HG03565 (cell line): ENCODE measurements around the gene GTF2H1.
"Not testable (repeated sequence)": the region's sequence is repeated elsewhere in the genome, so short reads cannot be mapped to it uniquely, and the experiment has no call there.

ENCODE experiments used
- ATAC-seq: cut with Tn5 transposase; IDR thresholded peaks from one replicate; pipeline ENCODE4 v1.9.1; 2021; ENCODE audit warnings: mild to moderate bottlenecking, moderate library complexity; ENCODE audit not compliant: unreplicated experiment

The GTF2H1 gene

DNA sequence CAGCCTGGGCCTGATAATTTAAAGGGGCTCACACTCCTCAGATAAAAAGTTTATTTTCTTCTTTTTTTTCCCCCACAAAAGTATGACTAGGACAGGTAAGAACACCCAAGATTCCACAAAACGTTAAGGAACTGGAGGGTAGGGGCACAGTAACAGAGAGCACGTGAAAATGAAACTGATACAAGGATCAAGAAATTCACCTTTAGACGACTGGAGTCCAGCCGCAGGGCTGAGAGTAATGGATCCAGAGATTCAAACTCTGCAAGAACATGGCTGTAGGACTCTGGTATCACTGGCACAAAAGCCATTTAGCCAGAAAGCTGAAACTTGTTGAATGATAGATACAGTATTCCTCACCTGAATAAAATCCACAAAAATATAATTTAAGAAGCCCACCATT, 4.8 kb upstream of the GTF2H1 start:
- no peak for ATAC-seq

DNA sequence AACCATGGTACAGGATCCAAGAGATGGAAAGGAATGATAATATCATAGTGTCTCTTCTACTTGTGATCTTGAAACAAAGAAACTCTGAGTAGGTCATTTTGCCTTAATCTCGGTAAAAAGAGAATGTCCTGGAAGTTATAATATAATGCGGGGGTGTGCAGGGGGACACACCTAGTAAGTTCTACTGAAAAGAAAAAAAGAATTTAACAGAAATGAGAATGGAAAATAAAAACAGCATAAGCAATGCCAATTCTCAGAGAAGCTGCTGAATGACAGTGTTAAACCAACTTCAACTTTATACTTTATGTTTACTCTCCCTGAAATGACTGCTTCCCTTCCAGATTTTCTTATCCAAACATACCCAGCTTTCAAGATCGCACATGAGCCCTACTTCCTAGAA, 2.5 kb upstream of the GTF2H1 start:
- no peak for ATAC-seq

DNA sequence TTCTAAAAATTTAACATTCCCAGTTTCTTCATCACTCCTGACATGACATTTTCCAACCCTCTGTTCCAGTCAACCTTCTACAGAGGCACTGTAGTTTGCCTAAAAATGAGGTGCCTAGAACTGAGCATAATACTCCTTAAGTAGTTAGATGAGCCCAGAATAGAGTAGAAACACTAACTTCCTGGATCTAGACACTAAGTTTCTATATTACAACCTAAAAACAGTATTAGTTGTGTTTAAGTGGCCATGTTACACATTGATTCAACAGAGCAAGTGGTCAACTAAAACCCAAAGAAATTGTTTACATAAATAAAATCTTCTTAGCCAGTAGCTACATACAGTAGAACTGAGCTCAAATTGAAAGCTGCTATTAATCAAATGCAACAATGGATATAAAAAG, 1.8 kb upstream of the GTF2H1 start:
- ATAC-seq = no peak

DNA sequence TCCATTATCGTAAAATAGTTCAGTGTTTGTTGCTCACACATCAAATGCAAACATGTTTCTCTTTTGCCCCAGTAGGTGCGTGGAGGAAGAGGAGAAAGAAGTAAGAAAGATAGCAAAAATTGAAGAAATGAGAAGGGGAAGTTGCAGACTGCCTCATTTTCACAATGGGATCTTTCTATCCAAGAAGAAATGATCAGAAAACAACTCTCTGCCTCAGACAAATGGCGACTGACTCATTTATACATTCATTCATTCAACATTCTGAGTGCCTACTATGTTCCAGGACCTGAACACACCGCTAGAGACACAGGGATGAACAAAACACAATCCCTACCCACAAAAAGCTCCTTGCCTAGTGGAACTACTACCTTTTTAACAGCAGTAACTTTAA, 794 bp upstream of the GTF2H1 start:
- ATAC-seq = no peak

- ATAC-seq = no peak
Observed at GRCh38 chr11:18322818-18323570, 627 bp downstream of the GTF2H1 start.

DNA sequence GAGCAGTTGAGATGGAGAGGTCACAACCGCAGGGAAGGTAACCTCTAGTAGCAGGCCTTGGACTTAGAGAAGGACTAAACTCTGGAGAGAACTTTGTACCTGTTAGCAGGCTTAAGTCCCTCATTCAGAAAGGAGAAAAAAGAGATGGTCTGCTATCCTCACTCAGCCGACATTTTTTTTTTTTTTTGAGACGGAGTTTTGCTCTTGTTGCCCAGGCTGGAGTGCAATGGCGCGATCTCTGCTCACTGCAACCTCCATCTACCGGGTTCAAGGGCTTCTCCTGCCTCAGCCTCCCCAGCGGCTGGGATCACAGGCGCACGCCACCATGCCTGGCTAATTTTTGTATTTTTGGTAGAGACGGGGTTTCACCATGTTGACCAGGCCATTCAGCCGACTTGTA, 1.5 kb downstream of the GTF2H1 start:
- ATAC-seq = not testable (repeated sequence)

- ATAC-seq = no peak
Observed at GRCh38 chr11:18324381-18324780, 2.0 kb downstream of the GTF2H1 start.

GRCh38 chr11:18329196-18329870, 7.0 kb downstream of the GTF2H1 start:
- peak; percentile 60 for ATAC-seq

DNA sequence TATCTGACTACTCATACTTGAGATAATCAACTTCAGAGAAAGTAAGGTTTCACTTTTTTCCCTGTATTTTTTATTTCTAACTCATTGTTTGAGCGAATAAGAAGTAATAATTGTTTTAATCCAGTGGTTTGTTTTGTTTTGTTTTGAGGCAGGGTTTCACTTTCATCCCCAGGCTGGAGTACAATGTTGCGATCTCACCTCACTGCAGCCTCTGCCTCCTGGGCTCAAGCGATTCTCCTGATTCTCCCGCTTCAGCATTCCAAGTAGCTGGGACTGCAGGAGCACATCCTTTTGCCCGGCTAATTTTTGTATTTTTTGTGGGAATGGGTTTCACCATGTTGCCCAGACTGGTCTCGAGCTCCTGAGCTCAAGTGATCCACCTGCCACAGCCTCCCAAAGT, 8.6 kb downstream of the GTF2H1 start:
- no peak for ATAC-seq

DNA sequence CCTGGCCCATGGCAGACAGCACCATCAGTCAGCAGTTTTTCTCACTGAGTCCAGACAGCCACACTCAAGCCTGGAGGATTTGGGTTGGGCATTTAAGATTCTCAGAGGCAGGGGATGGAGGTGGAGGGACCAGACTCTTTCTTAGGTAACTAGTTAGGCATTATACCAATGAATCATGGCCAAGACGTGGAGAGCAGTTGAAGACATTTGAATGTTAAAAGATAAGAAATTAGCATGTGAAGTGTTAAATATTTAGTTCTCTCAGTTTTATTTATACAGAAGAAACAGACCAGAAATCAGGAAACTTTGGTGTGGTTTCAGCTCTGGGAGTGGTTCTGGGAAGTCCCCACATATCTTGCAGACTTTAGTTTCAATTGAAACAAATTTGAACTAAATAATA, 9.9 kb downstream of the GTF2H1 start:
- no peak for ATAC-seq

- ATAC-seq = no peak
Observed at GRCh38 chr11:18332891-18333290, 10.5 kb downstream of the GTF2H1 start.

DNA sequence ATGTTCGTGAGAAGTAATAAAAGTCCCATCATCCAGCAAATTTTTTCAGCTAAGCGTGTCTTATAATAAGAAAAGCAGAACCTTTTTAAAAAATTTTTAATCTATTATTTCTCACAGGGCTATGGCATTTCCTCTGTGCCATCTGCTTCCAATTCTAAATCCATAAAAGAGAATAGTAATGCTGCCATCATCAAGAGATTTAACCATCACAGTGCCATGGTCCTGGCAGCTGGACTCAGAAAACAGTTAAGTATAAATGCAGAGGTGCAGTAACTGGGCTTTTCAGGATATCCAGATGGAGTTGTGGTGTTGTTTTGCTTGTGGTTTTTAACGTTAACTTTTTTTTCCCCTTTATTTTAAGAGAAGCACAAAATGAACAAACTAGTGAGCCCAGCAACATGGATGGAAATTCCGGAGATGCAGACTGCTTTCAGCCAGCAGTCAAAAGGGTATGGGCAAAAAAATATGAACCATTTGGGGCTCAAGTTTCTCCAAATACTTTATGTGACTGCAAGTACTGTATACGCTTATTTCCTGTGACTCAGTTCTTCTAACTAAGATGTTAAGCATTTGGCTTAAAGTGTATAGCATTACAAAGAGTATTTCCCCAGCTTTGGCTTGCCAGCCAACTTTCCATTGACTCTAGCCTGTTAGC, 25.2 kb downstream of the GTF2H1 start:
- no peak for ATAC-seq

DNA sequence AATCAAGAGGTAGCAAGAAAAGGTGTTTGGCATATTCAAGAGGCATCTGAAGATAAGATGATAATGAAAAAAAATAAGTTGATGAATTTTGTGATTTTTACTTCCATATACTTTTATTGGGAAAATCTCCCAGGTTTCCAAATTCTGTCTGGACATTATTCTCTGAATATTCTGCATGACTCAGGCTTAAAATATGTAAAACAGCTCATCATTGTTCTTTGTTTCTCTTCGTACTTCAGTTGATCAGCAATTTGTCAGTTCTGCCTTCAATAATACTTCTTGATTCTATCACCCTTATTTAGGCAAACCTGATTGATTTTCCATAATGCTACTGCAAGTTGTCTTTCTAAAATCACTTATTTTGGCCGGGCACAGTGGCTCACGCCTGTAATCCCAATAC, 30.2 kb downstream of the GTF2H1 start:
- ATAC-seq = no peak

- no peak for ATAC-seq
Observed at GRCh38 chr11:18358646-18359045, 36.3 kb downstream of the GTF2H1 start.

- no peak for ATAC-seq
Observed at GRCh38 chr11:18361154-18361553, 38.8 kb downstream of the GTF2H1 start.

DNA sequence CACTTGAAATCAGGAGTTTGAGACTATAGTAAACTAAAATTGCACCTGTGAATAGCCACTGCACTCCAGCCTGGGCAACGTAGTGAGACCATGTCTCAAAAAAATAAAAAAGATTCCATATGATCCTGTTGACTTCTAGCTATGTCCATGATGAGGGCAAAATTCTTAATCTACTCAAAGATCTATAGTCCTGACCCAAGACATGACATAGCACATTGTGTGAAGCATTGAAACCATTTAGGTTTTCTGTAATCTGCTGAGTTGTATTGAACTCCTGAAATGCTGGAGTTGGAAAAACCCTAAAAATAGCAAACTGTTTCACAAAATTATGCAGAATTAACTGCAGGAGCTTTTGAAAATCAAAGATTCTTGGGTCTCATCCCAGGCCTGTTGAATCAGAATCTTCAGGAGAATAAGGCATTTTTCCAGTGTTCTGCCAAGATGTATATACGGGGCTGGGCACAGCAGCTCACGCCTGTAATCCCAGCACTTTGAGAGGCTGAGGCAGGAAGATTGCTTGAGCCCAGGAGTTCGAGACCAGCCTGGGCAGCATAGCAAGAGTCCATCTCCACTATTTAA, 42.2 kb downstream of the GTF2H1 start:
- ATAC-seq = no peak

- ATAC-seq = no peak
Observed at GRCh38 chr11:18365741-18366140, 43.4 kb downstream of the GTF2H1 start.

GRCh38 chr11:18366286-18366685, 43.9 kb downstream of the GTF2H1 start:
- ATAC-seq = no peak

- ATAC-seq = no peak
Observed at GRCh38 chr11:18367431-18367830, 45.1 kb downstream of the GTF2H1 start.

DNA sequence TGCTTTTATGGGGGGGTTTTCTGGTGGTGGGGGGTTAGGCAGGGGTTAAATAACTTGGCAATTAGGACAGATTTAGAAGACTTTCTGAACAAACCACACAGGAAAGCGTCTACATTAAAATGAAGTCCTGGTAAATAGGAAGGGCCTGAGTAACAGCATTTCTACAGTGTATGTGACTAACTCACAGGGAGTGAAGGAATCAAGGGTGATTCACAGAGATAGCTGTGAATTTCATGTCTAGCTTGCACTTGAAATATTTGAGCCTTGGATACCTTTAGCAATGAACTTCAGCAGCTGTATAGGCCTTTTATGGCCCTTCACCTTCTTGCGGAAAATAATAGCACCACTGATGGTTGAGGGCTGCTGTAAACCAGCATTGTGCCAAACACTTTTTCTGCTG, 45.9 kb downstream of the GTF2H1 start:
- no peak for ATAC-seq

DNA sequence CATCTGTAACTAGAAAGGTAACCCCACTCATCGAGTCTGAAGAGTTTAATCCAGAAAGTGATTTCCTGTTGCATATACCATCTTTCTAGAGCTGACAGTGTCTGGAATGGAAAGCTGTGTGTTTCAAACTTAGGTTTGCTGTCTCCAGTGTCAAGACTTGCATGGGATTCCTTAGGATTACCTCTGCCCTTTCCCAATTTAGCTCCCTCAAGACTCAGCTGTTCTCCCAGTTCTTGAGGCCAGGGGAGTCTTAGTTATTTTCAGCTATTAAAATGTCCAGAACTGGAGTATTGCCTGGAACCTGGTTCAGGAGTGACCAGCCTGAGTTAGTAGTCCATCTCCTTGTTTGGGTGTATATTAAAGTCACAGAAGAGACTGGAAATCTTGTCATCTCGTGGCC, 47.0 kb downstream of the GTF2H1 start:
- ATAC-seq = no peak

DNA sequence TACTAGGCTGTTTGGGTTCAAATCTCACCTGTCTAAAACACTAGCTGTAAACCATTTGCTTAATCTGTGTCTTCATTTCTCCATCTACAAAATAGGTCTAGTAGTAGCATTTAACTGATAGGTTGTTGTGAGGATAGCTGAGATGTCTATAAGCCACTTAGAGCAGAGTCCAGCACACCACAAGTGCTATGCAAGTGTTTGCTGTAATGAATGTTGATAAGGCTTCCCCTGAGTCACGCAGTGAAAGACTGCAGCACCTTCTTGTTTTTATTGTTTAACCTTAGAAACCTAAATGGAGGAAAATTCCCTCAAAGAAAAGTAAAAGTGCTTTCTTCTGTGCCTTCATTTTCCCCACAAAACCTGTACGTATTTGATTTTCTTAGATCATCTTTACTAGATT, 48.9 kb downstream of the GTF2H1 start:
- ATAC-seq = no peak
